Gastroesophageal sphincter (tissue), 4 donors: ENCODE measurements around the gene AHDC1. TPM values are rescaled to one million over a fixed set of nuclear protein-coding genes. Genes with fewer than 3 reads are reported as not detected.

Source experiments
- ATAC-seq: fragments of 150-250 bp; one replicate; pipeline ENCODE4 v1.9.1; 2016; ENCODE audit warnings: mild to moderate bottlenecking, moderate library complexity
- H3K27ac ChIP-seq, 4 donors: fragments of 200-600 bp; sonication (generic) in 3 of 4; 1 replicate in 3 of 4; 2 replicates in 1 of 4; pipeline ENCODE4 v1.5.1; 2016 to 2019
- H3K27me3 ChIP-seq: fragments of 200-600 bp; sonication (generic); one replicate; pipeline ENCODE4 v1.5.1; 2019
- H3K36me3 ChIP-seq, 2 donors: fragments of 200-600 bp; sonication (generic); one replicate each; pipeline ENCODE4 v1.5.1; 2019; ENCODE audit warnings: control low read depth in 1 of 2
- H3K4me1 ChIP-seq, 3 donors: fragments of 200-600 bp; sonication (generic); 1 replicate in 2 of 3; 2 replicates in 1 of 3; pipeline ENCODE4 v1.5.1; 2016 to 2019; ENCODE audit warnings: control low read depth in 2 of 3
- H3K4me3 ChIP-seq, 2 donors: fragments of 200-600 bp; sonication (generic); one replicate each; pipeline ENCODE4 v1.5.1; 2019; ENCODE audit warnings: mild to moderate bottlenecking in 1 of 2, moderate library complexity in 1 of 2
- H3K9me3 ChIP-seq, 3 donors: fragments of 200-600 bp; sonication (generic); one replicate each; pipeline ENCODE4 v1.5.1; 2017 to 2019; ENCODE audit warnings: control low read depth in 2 of 3
- EP300 ChIP-seq: sonication (generic); formaldehyde crosslinking; IDR thresholded peaks from one replicate; pipeline ENCODE4 v1.6.1; 2017; ENCODE audit warnings: antibody characterized with exemption, mild to moderate bottlenecking
- POLR2A ChIP-seq, 2 donors: fragments of 450-650 bp; IDR thresholded peaks; one replicate each; pipeline ENCODE4 v1.6.1; 2017; ENCODE audit warnings: antibody characterized with exemption in 2 of 2, mild to moderate bottlenecking in 2 of 2, moderate library complexity in 1 of 2
- POLR2AphosphoS5 ChIP-seq: sonication (generic); formaldehyde crosslinking; IDR thresholded peaks from one replicate; pipeline ENCODE4 v1.6.1; 2017; ENCODE audit warnings: antibody characterized with exemption
- WGBS, 2 donors: methylation state at CpG; one replicate each; pipeline ENCODE4 v1.1.5; 2018; ENCODE audit warnings: low coverage in 1 of 2; 5-methylcytosine and 5-hydroxymethylcytosine counted together
- total RNA-seq, 4 donors: library from RNA; depleted of rRNA; stranded (reverse); fragments of >200 nt; gene quantifications; one replicate each; pipeline ENCODE4 v1.1.0, GENCODE V29; 2016
- TF ChIP-seq, protein P1 (sequence below), 4 experiments: fragments of 200-600 bp in 2 of 4; fragments of 450-650 bp in 2 of 4; sonication (generic) in 1 of 4; IDR thresholded peaks; one replicate each; pipeline ENCODE4 v1.5.1; 2017 to 2019; ENCODE audit warnings: antibody characterized with exemption in 4 of 4, mild to moderate bottlenecking in 2 of 4, moderate library complexity in 2 of 4

AHDC1 gene
- total RNA-seq, 4 donors from 2014 or later: 18.2 to 50.3 (median 27.7) TPM

GRCh38 chr1:27562534-27563340 is 41.2 kb downstream of the AHDC1 start:
- no peak for ATAC-seq
- 73 to 83% methylated on average over 3 to 6 of the region's 18 CpGs for WGBS, 2 donors
- no peaks in the 10 kb centered on the region for H3K27me3 ChIP-seq
- H3K4me1 ChIP-seq: peaks cover 36 to 100% (median 84%) of the 10 kb centered on the region in 3 donors
- peak overlapping the region; percentile 51 to 98 (median 94) for H3K27ac ChIP-seq
- peak overlapping the region in 1 of 2 donors; percentile 26 for H3K4me3 ChIP-seq
- H3K9me3 ChIP-seq: no peaks in the 10 kb centered on the region
- H3K36me3 ChIP-seq: peaks cover 0 to 11% of the 10 kb centered on the region in 2 donors
- TF ChIP-seq POLR2AphosphoS5: no peak
- TF ChIP-seq POLR2A (IDR thresholded peaks at IDR 0.05): no peak
- TF ChIP-seq EP300: no peak
- TF ChIP-seq, protein P1, sequence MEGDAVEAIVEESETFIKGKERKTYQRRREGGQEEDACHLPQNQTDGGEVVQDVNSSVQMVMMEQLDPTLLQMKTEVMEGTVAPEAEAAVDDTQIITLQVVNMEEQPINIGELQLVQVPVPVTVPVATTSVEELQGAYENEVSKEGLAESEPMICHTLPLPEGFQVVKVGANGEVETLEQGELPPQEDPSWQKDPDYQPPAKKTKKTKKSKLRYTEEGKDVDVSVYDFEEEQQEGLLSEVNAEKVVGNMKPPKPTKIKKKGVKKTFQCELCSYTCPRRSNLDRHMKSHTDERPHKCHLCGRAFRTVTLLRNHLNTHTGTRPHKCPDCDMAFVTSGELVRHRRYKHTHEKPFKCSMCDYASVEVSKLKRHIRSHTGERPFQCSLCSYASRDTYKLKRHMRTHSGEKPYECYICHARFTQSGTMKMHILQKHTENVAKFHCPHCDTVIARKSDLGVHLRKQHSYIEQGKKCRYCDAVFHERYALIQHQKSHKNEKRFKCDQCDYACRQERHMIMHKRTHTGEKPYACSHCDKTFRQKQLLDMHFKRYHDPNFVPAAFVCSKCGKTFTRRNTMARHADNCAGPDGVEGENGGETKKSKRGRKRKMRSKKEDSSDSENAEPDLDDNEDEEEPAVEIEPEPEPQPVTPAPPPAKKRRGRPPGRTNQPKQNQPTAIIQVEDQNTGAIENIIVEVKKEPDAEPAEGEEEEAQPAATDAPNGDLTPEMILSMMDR (IDR thresholded peaks at IDR 0.05): no peak

DNA sequence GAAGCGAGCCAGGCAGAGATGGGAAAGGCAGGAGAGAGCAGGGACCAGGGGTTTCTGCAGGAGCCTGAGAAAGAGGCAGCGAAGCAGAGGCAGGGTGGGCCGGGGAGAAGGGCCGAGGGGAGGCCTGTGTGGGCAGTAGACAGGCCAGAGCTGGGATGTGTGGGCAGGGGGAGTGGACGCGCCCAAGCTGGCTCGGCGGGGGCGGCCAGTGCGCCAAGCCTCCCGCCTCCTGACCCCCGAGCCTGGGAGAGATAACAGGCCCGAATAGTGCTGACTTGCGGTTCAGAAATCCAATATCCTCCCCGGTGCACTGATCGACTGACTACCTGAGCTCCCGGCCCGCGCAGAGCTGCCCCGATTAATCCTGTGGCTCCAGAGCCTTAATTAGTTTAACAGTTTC is 41.9 kb downstream of the AHDC1 start:
- no peaks in the 10 kb centered on the region for H3K27me3 ChIP-seq
- H3K36me3 ChIP-seq: peaks cover 0 to 12% of the 10 kb centered on the region in 2 donors
- 12 to 26% methylated on average over 4 to 5 of the region's 20 CpGs for WGBS, 2 donors
- peaks cover 35 to 100% (median 82%) of the 10 kb centered on the region in 3 donors for H3K4me1 ChIP-seq
- H3K9me3 ChIP-seq: no peaks in the 10 kb centered on the region
- H3K4me3 ChIP-seq: peak overlapping the region in 1 of 2 donors; percentile 26
- no peak for TF ChIP-seq POLR2A (IDR thresholded peaks at IDR 0.05)
- TF ChIP-seq EP300: no peak
- TF ChIP-seq POLR2AphosphoS5: no peak
- TF ChIP-seq, protein P1 (IDR thresholded peaks at IDR 0.05): no peak
- H3K27ac ChIP-seq: peak overlapping the region; percentile 51 to 98 (median 94)
- ATAC-seq: no peak

DNA sequence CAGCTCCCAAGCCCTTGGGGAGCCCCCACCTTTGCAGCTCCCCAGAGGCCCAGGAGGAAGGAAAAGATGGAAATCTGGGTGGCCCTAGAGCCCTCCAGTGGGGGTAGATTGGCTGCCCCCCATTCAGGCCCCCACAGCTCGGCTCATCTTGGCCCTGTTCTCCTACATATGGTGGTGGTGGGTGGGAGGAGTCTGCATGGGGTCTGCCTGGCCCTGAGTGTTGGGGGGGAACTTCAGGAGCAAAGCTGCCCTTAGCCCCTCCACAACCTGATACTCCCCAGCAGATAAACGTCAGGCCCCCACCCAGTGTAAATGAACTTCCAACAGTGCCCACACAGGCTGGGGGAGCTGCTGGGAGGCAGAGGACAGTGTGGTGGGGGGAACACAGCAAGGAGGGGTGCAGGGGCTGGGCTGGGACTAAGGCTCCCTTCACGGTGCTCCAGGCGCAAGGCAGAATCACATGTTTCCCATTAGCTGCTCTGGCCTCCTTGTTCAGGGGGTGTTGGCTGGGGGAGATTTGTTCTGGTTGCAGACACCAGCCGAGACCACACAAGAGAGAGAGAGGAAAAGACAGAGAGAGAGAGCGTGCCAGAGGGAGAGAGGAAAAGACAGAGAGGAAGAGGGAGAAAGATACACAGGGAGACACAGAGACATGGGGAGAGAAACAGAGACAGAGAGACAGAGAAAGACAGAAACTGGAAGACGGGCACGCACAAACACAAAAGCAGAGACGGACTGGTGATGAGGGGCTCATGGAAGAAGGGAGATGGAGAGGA is 42.6 kb downstream of the AHDC1 start:
- Histone ChIP-seq H3K36me3 (peaks cover 0 to 12% of the 10 kb centered on the region in 2 donors), H3K27ac (peak overlapping the region; percentile 51 to 98 (median 94)), H3K4me1 (peaks cover 38 to 100% (median 82%) of the 10 kb centered on the region in 3 donors), H3K4me3 (peak overlapping the region in 1 of 2 donors; percentile 26), H3K9me3 (no peaks in the 10 kb centered on the region), H3K27me3 (no peaks in the 10 kb centered on the region)
- 14 to 18% methylated on average over 4 to 7 of the region's 9 CpGs for WGBS, 2 donors
- ATAC-seq: no peak
- TF ChIP-seq, protein P1 (IDR thresholded peaks at IDR 0.05): no peak
- TF ChIP-seq POLR2AphosphoS5 (no peak), EP300 (no peak), POLR2A (IDR thresholded peaks at IDR 0.05) (no peak)

DNA sequence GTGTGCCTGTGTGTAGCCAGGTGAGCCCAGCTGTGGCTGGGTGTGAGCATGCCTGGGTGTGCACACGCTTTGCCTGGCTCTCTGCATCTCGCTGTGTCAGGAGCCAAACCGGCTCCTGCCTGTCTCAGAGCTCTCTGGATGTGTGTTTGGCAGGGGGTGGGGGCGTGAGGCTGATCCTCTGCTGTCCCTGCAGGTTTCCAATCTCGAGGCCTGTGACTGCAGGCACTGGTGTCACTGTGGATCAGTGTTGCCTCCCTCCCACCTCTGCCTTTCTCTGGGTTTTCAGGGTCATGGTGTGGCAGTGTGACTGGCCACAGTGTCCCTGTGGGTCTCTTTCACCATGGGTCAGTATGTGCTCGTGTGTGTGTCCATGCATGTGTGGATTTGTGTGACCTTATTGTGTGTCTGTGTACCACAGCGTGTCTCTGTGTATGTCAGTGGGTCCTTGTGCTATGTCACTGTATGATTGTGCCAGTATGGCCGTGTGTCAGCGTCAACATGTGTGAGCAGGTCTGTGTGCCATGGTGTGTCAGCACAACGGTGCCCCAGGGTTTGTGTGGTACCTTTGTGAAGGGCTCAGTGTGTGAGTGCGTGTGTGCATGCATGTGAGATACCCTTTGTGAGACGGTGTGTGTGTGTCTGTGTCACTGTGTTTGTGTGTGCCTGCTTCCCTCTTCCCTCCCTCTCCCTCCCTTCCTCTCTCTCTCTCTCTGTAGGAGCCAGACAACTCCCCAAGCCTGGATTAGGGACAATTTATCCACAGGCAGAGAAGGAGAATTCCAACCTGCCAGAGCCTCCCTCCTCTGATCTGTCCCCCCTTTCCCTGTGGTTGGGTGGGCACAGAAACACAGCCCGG is 43.4 kb downstream of the AHDC1 start:
- no peak for ATAC-seq
- H3K4me1 ChIP-seq: peaks cover 40 to 100% (median 82%) of the 10 kb centered on the region in 3 donors
- peak overlapping the region in 1 of 2 donors; percentile 26 for H3K4me3 ChIP-seq
- H3K27me3 ChIP-seq: no peaks in the 10 kb centered on the region
- peak overlapping the region; percentile 51 to 98 (median 94) for H3K27ac ChIP-seq
- no peaks in the 10 kb centered on the region for H3K9me3 ChIP-seq
- WGBS, 2 donors: 23% methylated on average over 6 of the region's 13 CpGs; no CpG with 5 or more reads in 1 of the 2 donors
- H3K36me3 ChIP-seq: peaks cover 0 to 12% of the 10 kb centered on the region in 2 donors
- no peak for TF ChIP-seq POLR2AphosphoS5
- TF ChIP-seq, protein P1 (IDR thresholded peaks at IDR 0.05): no peak
- TF ChIP-seq POLR2A (IDR thresholded peaks at IDR 0.05): no peak
- TF ChIP-seq EP300: no peak
